ENCODE measurements around the gene GRID1. TPM values are rescaled to one million over a fixed set of nuclear protein-coding genes. Genes with fewer than 3 reads are reported as not detected.

The GRID1 gene
- total and polyA plus RNA-seq, 11 donors, result 0.69 to 3.4 (median 1.6) TPM

DNA sequence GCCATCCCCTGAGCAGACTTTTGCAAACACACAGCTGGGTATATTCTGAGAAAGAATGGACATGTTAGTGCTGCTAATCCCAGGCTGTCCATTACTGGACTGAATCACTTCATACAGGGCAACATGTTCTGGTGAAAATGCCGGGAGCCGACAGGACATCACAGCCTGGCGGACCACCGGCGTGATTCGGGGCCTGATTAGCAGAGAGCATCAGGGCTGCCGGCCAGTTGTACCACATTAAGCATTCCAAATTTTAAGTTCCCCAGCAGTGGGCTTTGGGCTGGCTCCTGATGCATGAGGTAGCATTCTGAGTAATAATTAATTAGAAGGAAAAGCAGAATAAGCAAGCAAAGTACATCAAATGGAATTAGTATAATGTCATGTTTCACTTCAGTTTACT, 229.0 kb downstream of the GRID1 start:
- intact Hi-C loops (cut with DNase I), result no loop called here
- WGBS, 4 donors, result 87 to 92% (median 91%) methylated on average over 5 to 7 of the region's 7 CpGs
- H3K4me3 ChIP-seq, result no peak overlapping the region
- no peak for TF ChIP-seq POLR2A (IDR thresholded peaks at IDR 0.05)
- TF ChIP-seq CTCF (IDR thresholded peaks at IDR 0.05), result no peak
- DNase-seq, result no peak
- no peaks in the 10 kb centered on the region for H3K4me1 ChIP-seq
- H3K9me3 ChIP-seq, result no peaks in the 10 kb centered on the region
- H3K36me3 ChIP-seq, result no peaks in the 10 kb centered on the region
- no peaks in the 10 kb centered on the region for H3K27me3 ChIP-seq
- no peak overlapping the region for H3K27ac ChIP-seq
- ATAC-seq, result no peak

- no peak for DNase-seq
- no peaks in the 10 kb centered on the region for H3K9me3 ChIP-seq
- no peak overlapping the region for H3K4me3 ChIP-seq
- TF ChIP-seq CTCF (IDR thresholded peaks at IDR 0.05) (no peak), POLR2A (IDR thresholded peaks at IDR 0.05) (no peak)
- intact Hi-C loops (cut with DNase I), result no loop called here
- no peak for ATAC-seq
- H3K4me1 ChIP-seq, result no peaks in the 10 kb centered on the region
- no peaks in the 10 kb centered on the region for H3K36me3 ChIP-seq
- no peak overlapping the region for H3K27ac ChIP-seq
- WGBS, 4 donors, result 78 to 83% (median 82%) methylated on average over 4 of the region's 4 CpGs
- no peaks in the 10 kb centered on the region for H3K27me3 ChIP-seq
These were observed 229.7 kb downstream of the GRID1 start for GRCh38 chr10:86136934-86137333.

DNA sequence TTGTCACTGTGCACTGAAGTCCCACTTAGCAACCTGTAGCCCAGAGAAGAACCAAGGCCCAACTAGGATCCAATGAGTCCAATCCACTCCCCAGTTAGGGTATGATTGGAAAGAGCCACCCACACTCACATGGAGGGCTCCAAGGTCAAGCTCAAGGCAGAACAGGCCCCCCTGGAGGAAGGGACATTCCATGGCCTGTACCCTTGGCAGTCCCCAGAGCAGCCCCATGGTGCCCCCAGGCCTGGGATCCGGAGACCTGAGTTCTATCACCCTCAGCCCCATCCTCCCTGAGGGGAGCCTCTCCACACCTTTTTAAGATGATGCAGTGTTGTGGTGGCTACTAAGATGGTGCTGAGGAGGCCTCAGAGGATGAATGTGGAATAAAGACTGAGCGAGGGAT, 231.4 kb downstream of the GRID1 start:
- no peaks in the 10 kb centered on the region for H3K4me1 ChIP-seq
- no peak overlapping the region for H3K4me3 ChIP-seq
- no peak for DNase-seq
- ATAC-seq, result no peak
- H3K27ac ChIP-seq, result no peak overlapping the region
- WGBS, 4 donors, result 86 to 100% (median 91%) methylated on average over 1 to 2 of the region's 2 CpGs
- peaks cover 0 to 7% (median 0%) of the 10 kb centered on the region in 12 donors for H3K9me3 ChIP-seq
- TF ChIP-seq POLR2A (IDR thresholded peaks at IDR 0.05) (no peak), CTCF (IDR thresholded peaks at IDR 0.05) (no peak)
- intact Hi-C loops (cut with DNase I), result no loop called here
- H3K36me3 ChIP-seq, result no peaks in the 10 kb centered on the region
- H3K27me3 ChIP-seq, result no peaks in the 10 kb centered on the region

DNA sequence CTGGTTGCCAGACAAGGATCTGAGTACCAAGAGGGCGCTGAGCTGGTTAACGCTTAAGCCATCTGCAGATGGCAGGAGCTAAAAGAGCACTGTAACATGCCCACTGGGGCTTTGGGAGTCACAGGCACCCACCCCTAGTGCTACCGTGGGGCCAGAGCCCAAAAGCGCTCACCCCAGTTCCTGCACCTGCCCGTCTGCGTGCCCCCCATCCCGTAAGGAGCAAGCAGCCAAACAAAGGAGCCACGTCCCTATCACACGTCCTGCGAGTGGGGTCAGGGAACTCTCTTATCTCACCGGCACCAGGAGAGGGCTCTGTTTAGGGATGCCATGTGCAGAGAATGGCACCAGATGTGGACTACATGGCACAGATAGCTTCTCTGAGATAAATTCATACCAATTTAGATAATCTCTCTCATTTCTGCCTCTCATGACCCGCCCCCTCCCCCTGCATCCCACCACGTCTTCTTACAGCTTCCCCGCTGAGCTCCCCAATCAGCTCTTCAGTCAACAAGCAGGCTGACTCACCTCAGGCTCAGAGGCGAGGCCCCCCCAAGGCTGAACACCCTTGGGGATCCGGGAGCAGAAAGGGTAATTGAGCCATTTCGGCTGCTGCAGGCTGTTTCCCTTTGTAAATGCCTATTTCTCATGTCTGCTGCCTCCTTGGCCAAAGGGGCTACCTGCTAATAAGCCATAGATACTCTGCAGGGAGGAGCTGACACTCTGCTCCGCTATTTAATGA, 235.7 kb downstream of the GRID1 start:
- DNase-seq, result no peak
- WGBS, 4 donors, result 86 to 93% (median 89%) methylated on average over 18 of the region's 18 CpGs
- Histone ChIP-seq H3K4me3 (no peak overlapping the region), H3K9me3 (peaks cover 0 to 8% (median 0%) of the 10 kb centered on the region in 12 donors), H3K27me3 (no peaks in the 10 kb centered on the region), H3K4me1 (no peaks in the 10 kb centered on the region), H3K36me3 (no peaks in the 10 kb centered on the region), H3K27ac (no peak overlapping the region)
- no peak for ATAC-seq
- TF ChIP-seq CTCF (IDR thresholded peaks at IDR 0.05), result no peak
- TF ChIP-seq POLR2A (IDR thresholded peaks at IDR 0.05), result no peak
- intact Hi-C loops (cut with DNase I), result no loop called here
